Fibroblast of pulmonary artery (primary cell): ENCODE data around the gene CRYBG1.

ENCODE experiments used
- DNase-seq: peaks from one replicate; pipeline ENCODE4 v3.0.0-alpha.2; 2010; ENCODE audit warnings: low read depth
- H3K4me3 ChIP-seq: replicated peaks from 2 replicates; pipeline ENCODE4 v1.5.1; 2011; ENCODE audit warnings: low read depth, mild to moderate bottlenecking, control low read depth, low read length, moderate library complexity
- CTCF ChIP-seq: IDR thresholded peaks from 2 replicates; pipeline ENCODE4 v1.5.1; 2011; ENCODE audit warnings: mild to moderate bottlenecking, control low read depth, low read length, inconsistent platforms; ENCODE audit errors: missing control alignments

Gene CRYBG1

GRCh38 chr6:106470316-106470715 is 109.8 kb downstream of the CRYBG1 start:
- DNase-seq = no peak
- H3K4me3 ChIP-seq = no peak overlapping the region
- no peak for TF ChIP-seq CTCF

DNA sequence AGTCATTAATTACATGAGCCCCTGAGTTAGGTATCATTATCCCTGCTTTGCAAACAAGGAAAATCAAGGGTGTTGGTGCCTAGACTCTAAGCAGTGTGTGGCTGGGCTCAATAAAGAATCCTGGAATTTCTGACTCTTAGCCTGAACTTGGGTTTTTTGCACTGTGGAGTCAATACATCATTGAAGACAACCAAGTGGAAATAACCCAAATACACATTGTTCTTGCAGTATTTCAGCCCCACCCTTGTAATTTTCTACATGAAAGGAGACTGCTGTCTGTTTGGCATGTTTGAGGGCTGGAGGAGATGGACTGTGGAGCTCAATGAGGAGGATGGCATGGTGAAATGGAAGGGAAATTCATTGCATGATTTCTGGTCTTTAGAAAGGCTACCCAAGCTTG is 110.3 kb downstream of the CRYBG1 start:
- no peak for DNase-seq
- no peak overlapping the region for H3K4me3 ChIP-seq
- no peak for TF ChIP-seq CTCF

- no peak for TF ChIP-seq CTCF
- DNase-seq = peak; percentile 84
- no peak overlapping the region for H3K4me3 ChIP-seq
Measured at GRCh38 chr6:106473812-106474211, 113.3 kb downstream of the CRYBG1 start.

DNA sequence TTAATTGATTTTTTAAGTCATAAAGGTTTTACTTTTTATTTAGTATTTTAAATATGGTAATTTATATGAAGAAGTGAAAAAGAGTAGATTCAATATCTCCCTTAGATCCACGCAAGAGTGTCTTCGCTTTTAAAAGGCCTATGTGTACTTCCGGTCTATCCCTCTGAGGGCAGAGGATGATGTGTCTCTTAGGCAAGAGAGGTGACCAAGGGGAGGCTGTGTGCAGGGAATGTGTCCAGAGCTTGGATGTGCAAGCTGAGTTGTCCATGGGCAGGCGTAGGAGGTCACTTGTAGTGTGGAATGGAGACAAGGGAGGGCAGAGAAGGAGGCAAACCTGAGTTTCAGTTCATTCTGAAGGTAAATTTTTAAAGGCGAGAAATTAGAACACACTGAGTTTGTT is 113.9 kb downstream of the CRYBG1 start:
- no peak for DNase-seq
- H3K4me3 ChIP-seq = no peak overlapping the region
- TF ChIP-seq CTCF = no peak

DNA sequence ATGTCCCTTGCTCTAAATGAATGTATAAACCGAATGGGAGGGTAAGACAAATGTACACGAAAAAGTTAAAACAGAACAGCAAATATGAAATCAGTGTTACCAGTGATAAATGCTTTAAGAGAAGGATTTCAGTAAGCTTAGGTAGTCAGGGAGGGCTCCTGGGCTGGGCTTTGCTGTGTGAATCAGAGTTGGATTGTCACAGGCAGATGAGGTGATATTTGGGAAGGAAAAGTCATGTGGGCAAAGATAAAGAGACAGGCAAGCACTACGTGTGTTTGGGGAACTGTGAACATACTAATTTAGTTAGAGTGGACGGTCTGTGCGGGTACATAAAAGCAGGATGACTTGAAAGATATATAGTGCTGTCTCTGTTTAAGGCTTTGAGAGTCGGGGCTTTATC is 114.8 kb downstream of the CRYBG1 start:
- TF ChIP-seq CTCF = no peak
- H3K4me3 ChIP-seq = no peak overlapping the region
- no peak for DNase-seq

- DNase-seq = peak; percentile 60
- TF ChIP-seq CTCF = no peak
- no peak overlapping the region for H3K4me3 ChIP-seq
Measured at GRCh38 chr6:106476331-106477105, 116.0 kb downstream of the CRYBG1 start.

- H3K4me3 ChIP-seq = no peak overlapping the region
- TF ChIP-seq CTCF = no peak
- no peak for DNase-seq
Measured at GRCh38 chr6:106477146-106477545, 116.6 kb downstream of the CRYBG1 start.
